Gastrocnemius medialis (tissue), 4 donors: Measurements from ENCODE around the gene TDRD15. TPM values are rescaled to one million over a fixed set of nuclear protein-coding genes. Genes with fewer than 3 reads are reported as not detected.
A peak's percentile ranks its signal among the peaks of the same experiment; 100 is the strongest.

ENCODE experiments used
- ATAC-seq, 2 donors: fragments of 150-250 bp; one replicate each; pipeline ENCODE4 v1.9.1; 2016
- DNase-seq, 2 donors: peaks; one replicate each; pipeline ENCODE4 v3.0.0-alpha.2; 2019
- H3K27ac ChIP-seq, 4 donors: fragments of 200-600 bp; sonication (generic); 1 replicate in 1 of 4; 2 replicates in 3 of 4; pipeline ENCODE4 v1.5.1; 2016 to 2018; ENCODE audit warnings: mild to moderate bottlenecking in 2 of 4, moderate library complexity in 1 of 4
- H3K27me3 ChIP-seq, 3 donors: fragments of 200-600 bp; sonication (generic) in 2 of 3; 1 replicate in 1 of 3; 2 replicates in 2 of 3; pipeline versions ENCODE4 v1.5.1 to v1.6.0; 2016 to 2019; ENCODE audit warnings: mild to moderate bottlenecking in 1 of 3, moderate library complexity in 1 of 3
- H3K36me3 ChIP-seq, 2 donors: fragments of 200-600 bp; sonication (generic) in 1 of 2; one replicate each; pipeline ENCODE4 v1.5.1; 2017 to 2018
- H3K4me1 ChIP-seq, 2 donors: fragments of 200-600 bp; sonication (generic) in 1 of 2; one replicate each; pipeline ENCODE4 v1.5.1; 2016 to 2017; ENCODE audit warnings: mild to moderate bottlenecking in 2 of 2
- H3K4me3 ChIP-seq, 4 donors: fragments of 200-600 bp; sonication (generic) in 3 of 4; 1 replicate in 1 of 4; 2 replicates in 3 of 4; pipeline ENCODE4 v1.5.1; 2016 to 2019; ENCODE audit warnings: mild to moderate bottlenecking in 2 of 4
- H3K9me3 ChIP-seq, 3 donors: fragments of 200-600 bp; sonication (generic) in 2 of 3; 1 replicate in 1 of 3; 2 replicates in 2 of 3; pipeline ENCODE4 v1.5.1; 2016 to 2019
- CTCF ChIP-seq, 5 experiments: fragments of 450-650 bp in 3 of 5; fragments of 200-600 bp in 2 of 5; sonication (generic) in 2 of 5; IDR thresholded peaks in 4 of 5; conservative IDR thresholded peaks in 1 of 5; 1 replicate in 4 of 5; 2 replicates in 1 of 5; pipeline ENCODE4 v1.5.1; 2016 to 2019; ENCODE audit warnings: antibody characterized with exemption in 5 of 5, mild to moderate bottlenecking in 3 of 5, moderate library complexity in 3 of 5
- POLR2A ChIP-seq, 2 donors: fragments of 450-650 bp; IDR thresholded peaks; one replicate each; pipeline ENCODE4 v1.6.1; 2017; ENCODE audit warnings: antibody characterized with exemption in 2 of 2, mild to moderate bottlenecking in 2 of 2, moderate library complexity in 2 of 2
- in situ Hi-C, 4 donors: fragments of 200-750 bp; cut with MboI; loops; one replicate each; pipeline versions ENCODE4 v1.15.0 to v1.8.0; 2017; ENCODE audit warnings: low sequenced_read_pairs in 4 of 4
- intact Hi-C: fragments of 100-400 bp; cut with DNase I; formaldehyde crosslinking; loops from one replicate; pipeline ENCODE4 v1.15.1; 2023; ENCODE audit warnings: low total_unique reads
- total RNA-seq, 4 donors: library from RNA; depleted of rRNA; stranded (reverse); fragments of >200 nt; gene quantifications; one replicate each; pipeline versions ENCODE4 v1.1.0 to v1.2.3, GENCODE V29; 2016

Gene TDRD15
- total RNA-seq, 4 donors from 2014 or later, result 0.68 TPM; not detected in 3

DNA sequence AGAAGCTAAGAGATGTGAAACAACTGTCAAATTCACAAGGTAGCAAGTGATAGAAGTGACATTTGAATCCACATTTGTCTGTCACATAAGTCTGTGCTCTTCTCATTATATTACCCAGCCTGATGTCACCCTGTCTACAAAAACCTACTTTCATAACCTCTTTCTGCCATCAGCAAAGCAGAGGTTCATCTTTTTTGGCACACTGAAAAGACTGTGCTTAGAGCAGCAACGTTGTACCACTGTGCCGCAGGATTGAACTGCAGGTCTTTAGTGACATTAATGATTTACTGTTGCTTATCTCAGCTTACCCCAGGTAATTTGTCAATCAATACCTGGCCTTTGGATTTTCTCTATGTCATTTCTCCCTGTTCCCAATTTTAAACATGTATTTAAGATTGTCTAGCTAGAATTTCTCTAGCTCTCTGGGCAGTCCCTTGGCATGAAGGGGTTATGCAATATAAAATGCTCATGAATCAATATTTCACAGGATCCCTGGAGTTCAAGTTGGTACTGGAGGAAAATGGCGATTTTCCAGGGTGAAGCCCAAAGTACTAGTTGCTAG, 31.4 kb upstream of the TDRD15 start:
- no peak for ATAC-seq

DNA sequence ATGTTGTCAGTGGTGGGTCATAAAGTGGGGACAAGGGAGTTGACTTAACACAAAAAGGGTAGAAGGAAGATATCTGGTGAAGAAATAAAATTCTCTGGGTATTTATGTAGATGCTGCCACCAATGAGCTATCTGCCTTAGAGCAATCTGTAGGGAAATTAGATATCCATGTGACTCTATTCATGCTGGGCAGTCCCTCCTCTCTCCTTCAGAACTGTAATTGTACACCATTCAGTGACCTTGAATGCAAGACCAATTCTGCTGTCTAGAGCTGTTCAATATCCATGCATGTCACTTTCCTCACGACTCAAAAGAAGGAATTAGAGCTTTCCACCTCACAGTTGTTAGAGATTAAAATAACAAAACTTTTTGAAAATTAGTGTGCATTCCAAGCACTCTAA, 28.6 kb upstream of the TDRD15 start:
- Histone ChIP-seq H3K4me3 (no peak overlapping the region), H3K9me3 (no peaks in the 10 kb centered on the region), H3K27ac (no peak overlapping the region), H3K36me3 (no peaks in the 10 kb centered on the region), H3K27me3 (no peaks in the 10 kb centered on the region), H3K4me1 (no peaks in the 10 kb centered on the region)
- TF ChIP-seq CTCF (IDR thresholded peaks at IDR 0.05 in 4 of 5, conservative IDR thresholded peaks at IDR 0.05 in 1 of 5) (no peak), POLR2A (IDR thresholded peaks at IDR 0.05) (no peak)
- in situ Hi-C loops, result no loop called here
- intact Hi-C loops, result no loop called here
- ATAC-seq (peak in 1 of 2 donors; percentile 51), DNase-seq (no peak)

More for the DNA sequence above, 31.4 kb upstream of the TDRD15 start:
- TF ChIP-seq POLR2A (IDR thresholded peaks at IDR 0.05), result no peak
- TF ChIP-seq CTCF (IDR thresholded peaks at IDR 0.05 in 4 of 5, conservative IDR thresholded peaks at IDR 0.05 in 1 of 5), result no peak
- no peaks in the 10 kb centered on the region for H3K9me3 ChIP-seq
- H3K27ac ChIP-seq, result no peak overlapping the region
- H3K36me3 ChIP-seq, result no peaks in the 10 kb centered on the region
- DNase-seq, result no peak
- no peaks in the 10 kb centered on the region for H3K27me3 ChIP-seq
- in situ Hi-C loops (no loop called here), intact Hi-C loops (no loop called here)
- H3K4me3 ChIP-seq, result no peak overlapping the region
- no peaks in the 10 kb centered on the region for H3K4me1 ChIP-seq

DNA sequence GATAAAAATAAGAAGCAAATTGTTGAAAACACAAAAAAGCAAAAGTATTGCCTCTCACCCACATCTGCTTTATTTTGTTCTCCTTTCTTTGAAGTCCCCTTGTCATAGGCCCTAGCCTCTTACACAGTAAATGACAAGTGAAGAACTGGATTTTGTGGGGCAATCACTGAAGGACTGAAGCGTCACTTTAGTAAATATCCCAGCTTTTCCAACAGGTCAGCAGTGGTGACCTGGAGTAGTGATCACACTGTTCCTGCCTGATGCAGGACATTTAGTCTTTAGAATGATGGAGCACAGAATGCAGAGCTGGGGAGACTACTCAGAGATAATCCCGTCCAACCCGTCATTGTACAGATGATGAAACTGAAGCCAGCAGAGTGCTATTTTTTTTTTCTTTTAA, 28.1 kb upstream of the TDRD15 start:
- Histone ChIP-seq H3K27ac (no peak overlapping the region), H3K9me3 (no peaks in the 10 kb centered on the region), H3K27me3 (no peaks in the 10 kb centered on the region), H3K36me3 (no peaks in the 10 kb centered on the region), H3K4me3 (no peak overlapping the region), H3K4me1 (no peaks in the 10 kb centered on the region)
- ATAC-seq, result no peak
- intact Hi-C loops, result no loop called here
- no peak for DNase-seq
- TF ChIP-seq POLR2A (IDR thresholded peaks at IDR 0.05), result no peak
- no peak for TF ChIP-seq CTCF (IDR thresholded peaks at IDR 0.05 in 4 of 5, conservative IDR thresholded peaks at IDR 0.05 in 1 of 5)
- in situ Hi-C loops, result no loop called here

DNA sequence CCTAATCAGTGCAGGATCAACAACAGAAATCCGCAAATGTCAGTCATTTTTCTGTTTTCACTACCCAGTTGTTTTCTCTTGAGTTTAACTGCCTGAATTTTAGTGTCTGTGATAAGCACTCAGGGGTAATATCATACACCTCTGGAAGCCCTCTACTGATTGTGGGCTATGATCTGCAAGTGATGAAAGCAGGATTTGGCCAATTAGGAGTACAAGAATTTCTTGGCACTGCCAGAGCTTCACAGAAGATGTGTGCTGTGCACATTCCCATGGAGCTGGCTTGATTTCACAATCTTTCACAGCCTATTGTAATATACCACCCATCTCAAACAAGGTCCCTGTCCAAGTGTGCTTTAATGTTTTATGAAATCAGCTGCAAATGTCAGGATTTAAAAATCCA, 27.3 kb upstream of the TDRD15 start:
- no peaks in the 10 kb centered on the region for H3K27me3 ChIP-seq
- no peak for DNase-seq
- no peaks in the 10 kb centered on the region for H3K36me3 ChIP-seq
- no peaks in the 10 kb centered on the region for H3K9me3 ChIP-seq
- no peak for ATAC-seq
- in situ Hi-C loops, result no loop called here
- no peak overlapping the region for H3K27ac ChIP-seq
- no peaks in the 10 kb centered on the region for H3K4me1 ChIP-seq
- no peak overlapping the region for H3K4me3 ChIP-seq
- TF ChIP-seq POLR2A (IDR thresholded peaks at IDR 0.05) (no peak), CTCF (IDR thresholded peaks at IDR 0.05 in 4 of 5, conservative IDR thresholded peaks at IDR 0.05 in 1 of 5) (no peak)
- intact Hi-C loops, result no loop called here

GRCh38 chr2:21097331-21097730, 26.4 kb upstream of the TDRD15 start:
- no peak overlapping the region for H3K4me3 ChIP-seq
- intact Hi-C loops, result no loop called here

More at GRCh38 chr2:21097331-21097730, 26.4 kb upstream of the TDRD15 start:
- Histone ChIP-seq H3K36me3 (no peaks in the 10 kb centered on the region), H3K27me3 (no peaks in the 10 kb centered on the region), H3K27ac (no peak overlapping the region), H3K9me3 (no peaks in the 10 kb centered on the region), H3K4me1 (no peaks in the 10 kb centered on the region)
- no peak for TF ChIP-seq CTCF (IDR thresholded peaks at IDR 0.05 in 4 of 5, conservative IDR thresholded peaks at IDR 0.05 in 1 of 5)
- no peak for TF ChIP-seq POLR2A (IDR thresholded peaks at IDR 0.05)
- ATAC-seq (no peak), DNase-seq (no peak)
- in situ Hi-C loops, result no loop called here
